Trophoblast cell (in vitro differentiated cells and primary cell): ENCODE measurements around the gene GNAS.

ENCODE experiments used
- DNase-seq, 2 donors: peaks; one replicate each; pipeline ENCODE4 v3.0.0-alpha.2; 2016
- H2AFZ ChIP-seq: 2 replicates; pipeline ENCODE4 v1.6.1; 2013; ENCODE audit warnings: low read length, moderate library complexity, mild to moderate bottlenecking; ENCODE audit not compliant: insufficient read depth, poor library complexity
- H2AK5ac ChIP-seq: 2 replicates; pipeline ENCODE4 v1.6.1; 2013; ENCODE audit warnings: mild to moderate bottlenecking, low read length
- H2BK120ac ChIP-seq: 2 replicates; pipeline ENCODE4 v1.6.1; 2013; ENCODE audit warnings: low read length, mild to moderate bottlenecking, moderate library complexity; ENCODE audit not compliant: insufficient read depth, poor library complexity
- H2BK12ac ChIP-seq: 2 replicates; pipeline ENCODE4 v1.6.1; 2013; ENCODE audit warnings: mild to moderate bottlenecking, low read length, moderate library complexity
- H2BK5ac ChIP-seq: 2 replicates; pipeline ENCODE4 v1.6.1; 2013; ENCODE audit warnings: low read length, low read depth, moderate library complexity, mild to moderate bottlenecking; ENCODE audit not compliant: poor library complexity
- H3K14ac ChIP-seq: 2 replicates; pipeline ENCODE4 v1.6.1; 2013; ENCODE audit warnings: mild to moderate bottlenecking, low read length
- H3K18ac ChIP-seq: 2 replicates; pipeline ENCODE4 v1.6.1; 2013; ENCODE audit warnings: mild to moderate bottlenecking, low read length
- H3K23ac ChIP-seq: 2 replicates; pipeline ENCODE4 v1.6.1; 2013; ENCODE audit warnings: low read length
- H3K27ac ChIP-seq: 2 replicates; pipeline ENCODE4 v1.5.1; 2013; ENCODE audit warnings: low read depth, mild to moderate bottlenecking, inconsistent platforms, low read length, moderate library complexity
- H3K27me3 ChIP-seq: 2 replicates; pipeline ENCODE4 v1.6.1; 2013; ENCODE audit warnings: inconsistent platforms, mild to moderate bottlenecking, low read length, moderate library complexity; ENCODE audit not compliant: insufficient read depth
- H3K36me3 ChIP-seq, 2 experiments: 1 replicate in 1 of 2; 2 replicates in 1 of 2; pipeline ENCODE4 v1.6.1; 2013; ENCODE audit warnings: low read length in 2 of 2, mild to moderate bottlenecking in 2 of 2, moderate library complexity in 1 of 2; ENCODE audit not compliant: insufficient read depth in 2 of 2, control insufficient read depth in 1 of 2
- H3K4ac ChIP-seq: 2 replicates; pipeline ENCODE4 v1.6.1; 2013; ENCODE audit warnings: low read depth, mild to moderate bottlenecking, low read length, moderate library complexity
- H3K4me1 ChIP-seq, 2 experiments: 1 replicate in 1 of 2; 2 replicates in 1 of 2; pipeline ENCODE4 v1.6.1; 2013; ENCODE audit warnings: low read length in 2 of 2, mild to moderate bottlenecking in 2 of 2, moderate library complexity in 1 of 2; ENCODE audit not compliant: insufficient read depth in 2 of 2, control insufficient read depth in 1 of 2
- H3K4me2 ChIP-seq: 2 replicates; pipeline ENCODE4 v1.6.1; 2013; ENCODE audit warnings: inconsistent platforms, mild to moderate bottlenecking, low read length, moderate library complexity
- H3K4me3 ChIP-seq: 2 replicates; pipeline ENCODE4 v1.5.1; 2013; ENCODE audit warnings: mild to moderate bottlenecking, low read depth, low read length, inconsistent platforms
- H3K79me1 ChIP-seq: one replicate; pipeline ENCODE4 v1.6.1; 2013; ENCODE audit warnings: low read length
- H3K79me2 ChIP-seq: 2 replicates; pipeline ENCODE4 v1.6.1; 2013; ENCODE audit warnings: low read length, mild to moderate bottlenecking; ENCODE audit not compliant: control insufficient read depth, insufficient read depth, poor library complexity
- H3K9ac ChIP-seq: 2 replicates; pipeline ENCODE4 v1.6.1; 2013; ENCODE audit warnings: mild to moderate bottlenecking, low read length
- H3K9me3 ChIP-seq: 2 replicates; pipeline ENCODE4 v1.6.1; 2013; ENCODE audit warnings: low read depth, mild to moderate bottlenecking, control low read depth, inconsistent platforms, low read length; ENCODE audit not compliant: insufficient read depth
- H4K12ac ChIP-seq: 2 replicates; pipeline ENCODE4 v1.6.1; 2013; ENCODE audit warnings: low read depth, mild to moderate bottlenecking, low read length, moderate library complexity
- H4K8ac ChIP-seq: 2 replicates; pipeline ENCODE4 v1.6.1; 2013; ENCODE audit warnings: low read depth, mild to moderate bottlenecking, low read length, moderate library complexity
- H4K91ac ChIP-seq: one replicate; pipeline ENCODE4 v1.6.1; 2013; ENCODE audit warnings: low read depth, mild to moderate bottlenecking, low read length, moderate library complexity
- WGBS: extraction: QIAGEN DNeasy Blood & Tissue Kit; methylation state at CpG from one replicate; pipeline ENCODE4 v1.1.7; 2013; ENCODE audit warnings: missing lambda C conversion rate; ENCODE audit not compliant: insufficient read length, insufficient coverage; ENCODE audit errors: extremely low coverage; 5-methylcytosine and 5-hydroxymethylcytosine counted together

Gene GNAS

GRCh38 chr20:58853466-58853865 is 950 bp downstream of the GNAS start:
- H3K4me1 ChIP-seq = peaks cover 11 to 17% of the 10 kb centered on the region in 2 experiments
- peaks cover 9% of the 10 kb centered on the region for H3K79me1 ChIP-seq
- no peak overlapping the region for H3K14ac ChIP-seq
- H3K4me3 ChIP-seq = no peak overlapping the region
- no peak overlapping the region for H3K27ac ChIP-seq
- no CpG with 5 or more reads among the region's 6 CpGs for WGBS
- H2BK5ac ChIP-seq = no peak overlapping the region
- peaks cover 14% of the 10 kb centered on the region for H3K9me3 ChIP-seq
- H3K79me2 ChIP-seq = peaks cover 5% of the 10 kb centered on the region
- H3K18ac ChIP-seq = no peak overlapping the region
- no peak overlapping the region for H2AK5ac ChIP-seq
- H2BK120ac ChIP-seq = no peak overlapping the region
- no peak for DNase-seq
- no peak overlapping the region for H2AFZ ChIP-seq
- H4K8ac ChIP-seq = no peak overlapping the region
- H4K12ac ChIP-seq = no peak overlapping the region
- H3K23ac ChIP-seq = no peak overlapping the region
- H3K27me3 ChIP-seq = peaks cover 25% of the 10 kb centered on the region
- no peaks in the 10 kb centered on the region for H3K36me3 ChIP-seq
- H3K4me2 ChIP-seq = no peak overlapping the region
- H3K9ac ChIP-seq = no peak overlapping the region
- no peak overlapping the region for H2BK12ac ChIP-seq
- no peak overlapping the region for H3K4ac ChIP-seq
- no peak overlapping the region for H4K91ac ChIP-seq

GRCh38 chr20:58853976-58854637 is 1.6 kb downstream of the GNAS start:
- Histone ChIP-seq H2AK5ac (no peak overlapping the region), H3K18ac (no peak overlapping the region), H3K4me3 (no peak overlapping the region), H3K14ac (no peak overlapping the region), H2BK120ac (no peak overlapping the region), H3K4ac (no peak overlapping the region), H3K4me1 (peaks cover 11 to 17% of the 10 kb centered on the region in 2 experiments), H3K79me2 (peaks cover 5% of the 10 kb centered on the region), H3K23ac (no peak overlapping the region), H3K27ac (no peak overlapping the region), H4K91ac (no peak overlapping the region), H3K27me3 (peaks cover 25% of the 10 kb centered on the region), H4K12ac (no peak overlapping the region), H3K36me3 (no peaks in the 10 kb centered on the region), H3K79me1 (peaks cover 9% of the 10 kb centered on the region), H3K9ac (no peak overlapping the region), H2AFZ (no peak overlapping the region), H4K8ac (no peak overlapping the region), H3K4me2 (peak overlapping the region; percentile 70), H3K9me3 (peaks cover 14% of the 10 kb centered on the region), H2BK12ac (no peak overlapping the region), H2BK5ac (no peak overlapping the region)
- DNase-seq = no peak
- WGBS = no CpG with 5 or more reads among the region's 63 CpGs

- H4K91ac ChIP-seq = peak overlapping the region; percentile 59
- DNase-seq = peak in 1 of 2 donors; percentile 12
- H2BK120ac ChIP-seq = peak overlapping the region; percentile 41
- no peak overlapping the region for H4K8ac ChIP-seq
- peaks cover 14% of the 10 kb centered on the region for H3K9me3 ChIP-seq
- H3K4ac ChIP-seq = no peak overlapping the region
- H3K4me3 ChIP-seq = peak overlapping the region; percentile 10
- WGBS = no CpG with 5 or more reads among the region's 75 CpGs
- no peak overlapping the region for H4K12ac ChIP-seq
- no peak overlapping the region for H2BK5ac ChIP-seq
- H3K4me2 ChIP-seq = peak overlapping the region; percentile 70
- peaks cover 25% of the 10 kb centered on the region for H3K27me3 ChIP-seq
- peaks cover 5% of the 10 kb centered on the region for H3K79me2 ChIP-seq
- peaks cover 11 to 17% of the 10 kb centered on the region in 2 experiments for H3K4me1 ChIP-seq
- no peak overlapping the region for H2AK5ac ChIP-seq
- H2BK12ac ChIP-seq = no peak overlapping the region
- no peak overlapping the region for H2AFZ ChIP-seq
- no peak overlapping the region for H3K27ac ChIP-seq
- no peak overlapping the region for H3K9ac ChIP-seq
- H3K23ac ChIP-seq = no peak overlapping the region
- H3K18ac ChIP-seq = peak overlapping the region; percentile 8
- no peak overlapping the region for H3K14ac ChIP-seq
- no peaks in the 10 kb centered on the region for H3K36me3 ChIP-seq
- H3K79me1 ChIP-seq = peaks cover 9% of the 10 kb centered on the region
Observed at GRCh38 chr20:58854638-58855471, 2.3 kb downstream of the GNAS start.

GRCh38 chr20:58855506-58856389 is 3.2 kb downstream of the GNAS start:
- Histone ChIP-seq H3K4me1 (peaks cover 11 to 17% of the 10 kb centered on the region in 2 experiments), H3K14ac (peak overlapping the region; percentile 66), H2BK12ac (peak overlapping the region; percentile 74), H3K36me3 (no peaks in the 10 kb centered on the region), H3K79me2 (no peaks in the 10 kb centered on the region), H4K12ac (peak overlapping the region; percentile 14), H2BK120ac (peak overlapping the region; percentile 41), H3K23ac (no peak overlapping the region), H2AK5ac (no peak overlapping the region), H3K9me3 (peaks cover 12% of the 10 kb centered on the region), H3K27me3 (peaks cover 25% of the 10 kb centered on the region), H3K9ac (no peak overlapping the region), H3K4ac (peak overlapping the region; percentile 3), H3K18ac (peak overlapping the region; percentile 16), H3K4me3 (peak overlapping the region; percentile 25), H2AFZ (no peak overlapping the region), H3K27ac (no peak overlapping the region), H2BK5ac (peak overlapping the region; percentile 14), H4K91ac (peak overlapping the region; percentile 59), H4K8ac (peak overlapping the region; percentile 71), H3K79me1 (peaks cover 9% of the 10 kb centered on the region), H3K4me2 (peak overlapping the region; percentile 70)
- DNase-seq = peak; percentile 71 to 87
- no CpG with 5 or more reads among the region's 57 CpGs for WGBS
